K562 (cell line): ENCODE results near the gene XPA. TPM values are rescaled to one million over a fixed set of nuclear protein-coding genes. Genes with fewer than 3 reads are reported as not detected.

ENCODE experiments used
- ATAC-seq: fragments of 200-7000 bp; cut with Tn5 transposase; 3 replicates; pipeline ENCODE4 v1.9.1; 2020; ENCODE audit warnings: moderate library complexity
- BruUV-seq: library from RNA; stranded (reverse); fragments of 400-500 nt; replicated peaks from 2 replicates; lab custom pipeline; 2021; lab: Mats Ljungman, UMichigan
- CTCF ChIA-PET: fragments of 300-600 bp; formaldehyde crosslinking; extraction: SDS; loops from one replicate; lab custom pipeline; 2021; ENCODE audit warnings: low intra/inter-chr PET ratio; lab: Yijun Ruan, JAX
- POLR2A ChIA-PET: fragments of 300-600, 350-650 bp; sonication (Branson Sonifier 250); formaldehyde crosslinking; extraction: SDS; loops from one replicate; lab custom pipeline; 2021; ENCODE audit warnings: antibody characterized with exemption, inconsistent platforms; lab: Yijun Ruan, JAX
- DNase-seq, 4 experiments: peaks; one replicate each; pipeline versions ENCODE4 v3.0.0 to v3.0.0-alpha.2; 2011 to 2018; ENCODE audit warnings: low spot score in 3 of 4, mixed read lengths in 3 of 4; ENCODE audit errors: extremely low read depth in 1 of 4
- FAIRE-seq: peaks from 2 replicates; lab custom pipeline; 2011; peaks lifted over from hg19 to GRCh38; lab: Jason Lieb, UNC
- H2AFZ ChIP-seq: 2 replicates; pipeline ENCODE4 v1.6.0; 2011; ENCODE audit warnings: low read depth, low read length, control low read depth, inconsistent platforms
- H3K27ac ChIP-seq: fragments of 200-600 bp; 3 replicates; pipeline ENCODE4 v1.8.0; 2011; ENCODE audit warnings: low read depth, mild to moderate bottlenecking, control low read depth, inconsistent platforms, low read length, moderate library complexity, mixed read lengths; ENCODE audit errors: extremely low read depth
- H3K27me3 ChIP-seq, 2 experiments: fragments of 300-600 bp in 1 of 2; 2 replicates in 1 of 2; 3 replicates in 1 of 2; pipeline versions ENCODE4 v1.6.0 to v1.8.0; 2011; ENCODE audit warnings: inconsistent platforms in 2 of 2, low read length in 2 of 2, mild to moderate bottlenecking in 1 of 2, mixed read lengths in 1 of 2, moderate library complexity in 1 of 2; ENCODE audit not compliant: control insufficient read depth in 2 of 2, insufficient read depth in 2 of 2
- H3K36me3 ChIP-seq: fragments of 300-600 bp; 3 replicates; pipeline ENCODE4 v1.8.0; 2011; ENCODE audit warnings: mild to moderate bottlenecking, low read length, inconsistent platforms; ENCODE audit not compliant: control insufficient read depth, insufficient read depth
- H3K4me1 ChIP-seq, 2 experiments: fragments of 200-600 bp in 1 of 2; replicated peaks in 1 of 2; 2 replicates in 1 of 2; 3 replicates in 1 of 2; pipeline versions ENCODE4 v1.5.1 to v1.8.0; 2011; ENCODE audit warnings: inconsistent platforms in 2 of 2, low read length in 2 of 2, mild to moderate bottlenecking in 1 of 2, mixed read lengths in 1 of 2, moderate library complexity in 1 of 2; ENCODE audit not compliant: control insufficient read depth in 2 of 2, insufficient read depth in 2 of 2
- H3K4me2 ChIP-seq: 2 replicates; pipeline ENCODE4 v1.6.1; 2011; ENCODE audit warnings: low read length, control low read depth, inconsistent platforms, mixed read lengths; ENCODE audit not compliant: insufficient read depth
- H3K4me3 ChIP-seq: fragments of 200-600 bp; sonication (generic), shearing (Covaris generic); 2 replicates; pipeline ENCODE4 v1.5.1; 2016; ENCODE audit warnings: control low read depth, inconsistent platforms
- H3K79me2 ChIP-seq: fragments of 200-600 bp; 3 replicates; pipeline ENCODE4 v1.8.0; 2011; ENCODE audit warnings: low read length, inconsistent platforms; ENCODE audit not compliant: control insufficient read depth, insufficient read depth
- H3K9ac ChIP-seq, 2 experiments: 2 replicates each; pipeline versions ENCODE4 v1.6.0 to v1.6.1; 2011; ENCODE audit warnings: low read depth in 2 of 2, low read length in 2 of 2, control low read depth in 1 of 2, inconsistent platforms in 1 of 2, mild to moderate bottlenecking in 1 of 2, mixed read lengths in 1 of 2; ENCODE audit not compliant: insufficient read depth in 1 of 2
- H3K9me1 ChIP-seq: one replicate; pipeline ENCODE4 v1.6.0; 2011; ENCODE audit warnings: inconsistent platforms, mild to moderate bottlenecking, low read length, moderate library complexity; ENCODE audit not compliant: control insufficient read depth, insufficient read depth
- H3K9me3 ChIP-seq: replicated peaks from 2 replicates; pipeline ENCODE4 v1.5.1; 2011; ENCODE audit warnings: low read depth, low read length, inconsistent platforms; ENCODE audit not compliant: control insufficient read depth, insufficient read depth
- H4K20me1 ChIP-seq: replicated peaks from 2 replicates; pipeline ENCODE4 v1.6.1; 2011; ENCODE audit warnings: low read length, inconsistent platforms, mixed read lengths; ENCODE audit not compliant: control insufficient read depth, insufficient read depth
- ARHGAP35 ChIP-seq: fragments of 450-650 bp; IDR thresholded peaks from 2 replicates; pipeline ENCODE4 v1.6.1; 2018; ENCODE audit not compliant: partially characterized antibody
- ATF1 ChIP-seq, 2 experiments: fragments of 450-650 bp in 1 of 2; IDR thresholded peaks; 2 replicates each; pipeline ENCODE4 v1.6.1; 2016; ENCODE audit warnings: missing compliant biosample characterization in 1 of 2, missing genetic modification characterization in 1 of 2
- BMI1 ChIP-seq: fragments of 150-350 bp; IDR thresholded peaks from 2 replicates; pipeline ENCODE4 v1.6.1; 2014; ENCODE audit warnings: low read length
- DMBX1 ChIP-seq: fragments of 250-450 bp; sonication (Bioruptor Pico); IDR thresholded peaks from 2 replicates; pipeline ENCODE4 v1.8.0; 2022; ENCODE audit warnings: inconsistent platforms, mild to moderate bottlenecking, moderate library complexity, borderline replicate concordance
- JUN ChIP-seq, 2 experiments: sonication (generic) in 1 of 2; formaldehyde crosslinking in 1 of 2; IDR thresholded peaks; 2 replicates each; pipeline versions ENCODE4 v1.6.1 to v1.8.0; 2012 to 2022; ENCODE audit warnings: borderline replicate concordance in 2 of 2, mild to moderate bottlenecking in 2 of 2, improper control_type of control experiment in 1 of 2, low read depth in 1 of 2, low read length in 1 of 2, missing genetic modification reagents in 1 of 2
- NR1H2 ChIP-seq: sonication (generic); formaldehyde crosslinking; IDR thresholded peaks from 2 replicates; pipeline ENCODE4 v1.4.0; 2020; ENCODE audit warnings: mild to moderate bottlenecking, missing genetic modification reagents
- PHF8 ChIP-seq: fragments of 200-600 bp; sonication (generic); IDR thresholded peaks from 2 replicates; pipeline ENCODE4 v1.6.1; 2012; ENCODE audit warnings: mixed run types, mild to moderate bottlenecking, inconsistent platforms, low read length, moderate library complexity, borderline replicate concordance
- SAFB ChIP-seq: fragments of 200-400 bp; formaldehyde crosslinking; IDR thresholded peaks from 2 replicates; pipeline ENCODE4 v1.6.1; 2017; ENCODE audit warnings: low read depth, low read length, borderline replicate concordance
- U2AF2 ChIP-seq: fragments of 200-400 bp; formaldehyde crosslinking; optimal IDR thresholded peaks from 2 replicates; pipeline ENCODE3; 2017; ENCODE audit warnings: low read depth, mild to moderate bottlenecking, low read length
- ZNF140 ChIP-seq: fragments of 250-450 bp; sonication (Bioruptor Pico); IDR thresholded peaks from 2 replicates; pipeline ENCODE4 v1.8.0; 2021; ENCODE audit warnings: moderate library complexity, mild to moderate bottlenecking, inconsistent platforms
- ZNF347 ChIP-seq: fragments of 450-650 bp; formaldehyde crosslinking; IDR thresholded peaks from 2 replicates; pipeline ENCODE4 v1.4.0; 2020; ENCODE audit warnings: low read depth, mild to moderate bottlenecking, moderate library complexity
- WGBS: fragments of 100-300 bp; shearing (Covaris generic); methylation state at CpG from one replicate; pipeline ENCODE4 v1.1.6; 2016; ENCODE audit warnings: low coverage, mixed read lengths; ENCODE audit not compliant: insufficient coverage; ENCODE audit errors: missing lambda C conversion rate; 5-methylcytosine and 5-hydroxymethylcytosine counted together
- in situ Hi-C: fragments of 300-500 bp; cut with MboI; formaldehyde crosslinking; loops from 4 replicates; pipeline ENCODE4 v1.15.0; 2018; ENCODE audit warnings: inconsistent platforms, mixed read lengths
- intact Hi-C: fragments of 100-400 bp; cut with micrococcal nuclease; formaldehyde crosslinking; loops from 2 replicates; pipeline ENCODE4 v1.14.2; 2022
- polyA plus RNA-seq, 8 experiments: library from polyadenylated mRNA; depleted of rRNA in 4 of 8; stranded (reverse) in 5 of 8; unstranded in 3 of 8; fragments of >200 nt; fragmentation: Nextera tagmentation in 2 of 8; fragmentation: Illumina TruSeq in 1 of 8; extraction: Ambion mirVana in 2 of 8; extraction: Trizol in 1 of 8; gene quantifications; 2 replicates each; pipeline versions ENCODE4 v1.2.1 to v1.2.3, GENCODE V29; 2011 to 2014; ENCODE audit warnings: inconsistent platforms in 1 of 8, missing spikeins in 1 of 8
- total RNA-seq, 7 experiments: library from RNA; depleted of rRNA in 6 of 7; stranded (reverse); fragments of >200 nt in 6 of 7; fragmentation: Illumina TruSeq in 2 of 7; extraction: Trizol in 2 of 7; gene quantifications; 2 replicates each; pipeline versions ENCODE4 v1.2.1 to v1.2.3, GENCODE V29; 2011 to 2021; ENCODE audit warnings: low replicate concordance in 1 of 7
- TF ChIP-seq, protein P1 (sequence below): IDR thresholded peaks from 2 replicates; pipeline ENCODE4 v1.6.1; 2014; ENCODE audit warnings: antibody characterized with exemption
- TF ChIP-seq, protein P2 (sequence below): fragments of 450-650 bp; IDR thresholded peaks from 2 replicates; pipeline ENCODE4 v1.6.1; 2014; ENCODE audit warnings: low read depth, mild to moderate bottlenecking, moderate library complexity, borderline replicate concordance
- TF ChIP-seq, protein P3 (sequence below): fragments of 150-350 bp; IDR thresholded peaks from 2 replicates; pipeline ENCODE4 v1.6.1; 2014; ENCODE audit warnings: low read depth, mild to moderate bottlenecking, low read length, borderline replicate concordance

XPA gene
- total and polyA plus RNA-seq, 9 of the 15 experiments (the other 6 are each of a cell fraction or from before 2014, with no cell fraction given): 5.1 to 18.2 (median 14.1) TPM

GRCh38 chr9:97651646-97652045, 45.5 kb downstream of the XPA start (continued):
- TF ChIP-seq, protein P1, sequence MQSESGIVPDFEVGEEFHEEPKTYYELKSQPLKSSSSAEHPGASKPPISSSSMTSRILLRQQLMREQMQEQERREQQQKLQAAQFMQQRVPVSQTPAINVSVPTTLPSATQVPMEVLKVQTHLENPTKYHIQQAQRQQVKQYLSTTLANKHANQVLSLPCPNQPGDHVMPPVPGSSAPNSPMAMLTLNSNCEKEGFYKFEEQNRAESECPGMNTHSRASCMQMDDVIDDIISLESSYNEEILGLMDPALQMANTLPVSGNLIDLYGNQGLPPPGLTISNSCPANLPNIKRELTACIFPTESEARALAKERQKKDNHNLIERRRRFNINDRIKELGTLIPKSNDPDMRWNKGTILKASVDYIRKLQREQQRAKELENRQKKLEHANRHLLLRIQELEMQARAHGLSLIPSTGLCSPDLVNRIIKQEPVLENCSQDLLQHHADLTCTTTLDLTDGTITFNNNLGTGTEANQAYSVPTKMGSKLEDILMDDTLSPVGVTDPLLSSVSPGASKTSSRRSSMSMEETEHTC: no peak
- TF ChIP-seq ZNF140 (CRISPR knock-in tag): no peak

DNA sequence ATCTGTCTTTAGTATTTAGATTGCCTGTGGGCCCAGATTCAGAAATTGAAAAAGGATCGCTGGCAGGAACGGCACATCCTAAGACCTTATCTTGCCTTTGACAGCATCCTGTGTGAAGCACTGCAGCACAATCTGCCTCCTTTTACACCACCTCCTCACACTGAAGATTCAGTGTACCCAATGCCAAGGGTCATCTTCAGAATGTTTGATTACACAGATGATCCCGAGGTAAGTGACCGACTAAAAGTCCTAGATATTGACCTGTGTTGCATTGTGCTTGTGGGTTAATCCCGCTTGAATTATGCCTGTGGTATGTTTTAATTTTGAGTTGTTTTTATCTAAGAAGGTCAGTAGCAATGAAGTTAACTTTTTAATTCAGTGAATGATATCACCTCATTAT, 49.1 kb downstream of the XPA start:
- no TSS peak for BruUV-seq
- DNase-seq (no peak), ATAC-seq (no peak), FAIRE-seq (no peak)
- no peaks in the 10 kb centered on the region for H3K79me2 ChIP-seq
- no peaks in the 10 kb centered on the region for H3K27me3 ChIP-seq
- intact Hi-C loops (no loop called here), in situ Hi-C loops (no loop called here)
- POLR2A ChIA-PET: interaction anchor here (0.5 to 0.6 kb wide), 3 partner anchors 31 to 242 kb away, joined by 3 read pairs; no protein-coding TSS in a partner anchor
- H3K4me2 ChIP-seq: no peak overlapping the region
- CTCF ChIA-PET: interaction anchor here (0.6 kb wide), 1 partner anchor 13 kb away, joined by 4 read pairs; no protein-coding TSS in a partner anchor
- H2AFZ ChIP-seq: no peak overlapping the region
- H3K4me1 ChIP-seq: no peaks in the 10 kb centered on the region
- H3K9me1 ChIP-seq: no peaks in the 10 kb centered on the region
- no peaks in the 10 kb centered on the region for H4K20me1 ChIP-seq
- H3K9ac ChIP-seq: no peak overlapping the region
- H3K27ac ChIP-seq: no peak overlapping the region
- H3K9me3 ChIP-seq: no peaks in the 10 kb centered on the region
- 90% methylated on average over 5 of the region's 5 CpGs for WGBS
- peaks cover 96% of the 10 kb centered on the region for H3K36me3 ChIP-seq
- H3K4me3 ChIP-seq: no peak overlapping the region
- TF ChIP-seq PHF8 (no peak), ARHGAP35 (no peak), ZNF347 (CRISPR knock-in tag) (no peak), JUN (IDR thresholded peaks at IDR 0.05; ENCODE audit: borderline replicate concordance, low read depth, low read length) (no peak), JUN (CRISPR knock-in tag; IDR thresholded peaks at IDR 0.05; ENCODE audit: borderline replicate concordance) (no peak), NR1H2 (CRISPR knock-in tag) (no peak), DMBX1 (no peak), ATF1 (CRISPR knock-in tag; IDR thresholded peaks at IDR 0.05) (no peak), ATF1 (tag; IDR thresholded peaks at IDR 0.05) (no peak), SAFB (no peak), U2AF2 (no peak), BMI1 (no peak)
- TF ChIP-seq, protein P2, sequence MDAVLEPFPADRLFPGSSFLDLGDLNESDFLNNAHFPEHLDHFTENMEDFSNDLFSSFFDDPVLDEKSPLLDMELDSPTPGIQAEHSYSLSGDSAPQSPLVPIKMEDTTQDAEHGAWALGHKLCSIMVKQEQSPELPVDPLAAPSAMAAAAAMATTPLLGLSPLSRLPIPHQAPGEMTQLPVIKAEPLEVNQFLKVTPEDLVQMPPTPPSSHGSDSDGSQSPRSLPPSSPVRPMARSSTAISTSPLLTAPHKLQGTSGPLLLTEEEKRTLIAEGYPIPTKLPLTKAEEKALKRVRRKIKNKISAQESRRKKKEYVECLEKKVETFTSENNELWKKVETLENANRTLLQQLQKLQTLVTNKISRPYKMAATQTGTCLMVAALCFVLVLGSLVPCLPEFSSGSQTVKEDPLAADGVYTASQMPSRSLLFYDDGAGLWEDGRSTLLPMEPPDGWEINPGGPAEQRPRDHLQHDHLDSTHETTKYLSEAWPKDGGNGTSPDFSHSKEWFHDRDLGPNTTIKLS: no peak
- TF ChIP-seq, protein P3, sequence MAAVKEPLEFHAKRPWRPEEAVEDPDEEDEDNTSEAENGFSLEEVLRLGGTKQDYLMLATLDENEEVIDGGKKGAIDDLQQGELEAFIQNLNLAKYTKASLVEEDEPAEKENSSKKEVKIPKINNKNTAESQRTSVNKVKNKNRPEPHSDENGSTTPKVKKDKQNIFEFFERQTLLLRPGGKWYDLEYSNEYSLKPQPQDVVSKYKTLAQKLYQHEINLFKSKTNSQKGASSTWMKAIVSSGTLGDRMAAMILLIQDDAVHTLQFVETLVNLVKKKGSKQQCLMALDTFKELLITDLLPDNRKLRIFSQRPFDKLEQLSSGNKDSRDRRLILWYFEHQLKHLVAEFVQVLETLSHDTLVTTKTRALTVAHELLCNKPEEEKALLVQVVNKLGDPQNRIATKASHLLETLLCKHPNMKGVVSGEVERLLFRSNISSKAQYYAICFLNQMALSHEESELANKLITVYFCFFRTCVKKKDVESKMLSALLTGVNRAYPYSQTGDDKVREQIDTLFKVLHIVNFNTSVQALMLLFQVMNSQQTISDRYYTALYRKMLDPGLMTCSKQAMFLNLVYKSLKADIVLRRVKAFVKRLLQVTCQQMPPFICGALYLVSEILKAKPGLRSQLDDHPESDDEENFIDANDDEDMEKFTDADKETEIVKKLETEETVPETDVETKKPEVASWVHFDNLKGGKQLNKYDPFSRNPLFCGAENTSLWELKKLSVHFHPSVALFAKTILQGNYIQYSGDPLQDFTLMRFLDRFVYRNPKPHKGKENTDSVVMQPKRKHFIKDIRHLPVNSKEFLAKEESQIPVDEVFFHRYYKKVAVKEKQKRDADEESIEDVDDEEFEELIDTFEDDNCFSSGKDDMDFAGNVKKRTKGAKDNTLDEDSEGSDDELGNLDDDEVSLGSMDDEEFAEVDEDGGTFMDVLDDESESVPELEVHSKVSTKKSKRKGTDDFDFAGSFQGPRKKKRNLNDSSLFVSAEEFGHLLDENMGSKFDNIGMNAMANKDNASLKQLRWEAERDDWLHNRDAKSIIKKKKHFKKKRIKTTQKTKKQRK: no peak
